Liver (tissue), 9 donors: ENCODE measurements around the gene STARD3. TPM values are rescaled to one million over a fixed set of nuclear protein-coding genes. Genes with fewer than 3 reads are reported as not detected.
A peak's percentile ranks its signal among the peaks of the same experiment; 100 is the strongest.

ENCODE experiments used
- DNase-seq: peaks from one replicate; pipeline ENCODE4 v3.0.0-alpha.2; 2017; ENCODE audit warnings: low spot score
- H3K27ac ChIP-seq, 2 donors: one replicate each; pipeline ENCODE4 v1.7.0; 2013; ENCODE audit warnings: inconsistent platforms in 2 of 2, low read length in 2 of 2, control low read depth in 1 of 2, low read depth in 1 of 2, mild to moderate bottlenecking in 1 of 2
- H3K27me3 ChIP-seq, 4 donors: one replicate each; pipeline versions ENCODE4 v1.6.1 to v1.7.0; 2013; ENCODE audit warnings: low read length in 3 of 4, inconsistent platforms in 1 of 4, mild to moderate bottlenecking in 1 of 4, moderate library complexity in 1 of 4; ENCODE audit not compliant: control insufficient read depth in 4 of 4, insufficient read depth in 4 of 4
- H3K36me3 ChIP-seq, 4 donors: one replicate each; pipeline versions ENCODE4 v1.6.1 to v1.7.0; 2013; ENCODE audit warnings: low read length in 3 of 4, mild to moderate bottlenecking in 3 of 4, low read depth in 1 of 4, moderate library complexity in 1 of 4; ENCODE audit not compliant: control insufficient read depth in 4 of 4, insufficient read depth in 3 of 4
- H3K4me1 ChIP-seq, 4 donors: one replicate each; pipeline versions ENCODE4 v1.6.1 to v1.7.0; 2013; ENCODE audit warnings: low read length in 3 of 4, mild to moderate bottlenecking in 3 of 4, moderate library complexity in 1 of 4; ENCODE audit not compliant: control insufficient read depth in 4 of 4, insufficient read depth in 4 of 4
- H3K4me3 ChIP-seq, 3 donors: one replicate each; pipeline versions ENCODE4 v1.6.1 to v1.7.0; 2013; ENCODE audit warnings: low read length in 3 of 3, control low read depth in 1 of 3, low read depth in 1 of 3, mild to moderate bottlenecking in 1 of 3
- H3K9ac ChIP-seq, 2 donors: one replicate each; pipeline ENCODE4 v1.7.0; 2013; ENCODE audit warnings: low read length in 2 of 2, mild to moderate bottlenecking in 2 of 2, moderate library complexity in 2 of 2, control low read depth in 1 of 2, low read depth in 1 of 2
- H3K9me3 ChIP-seq, 4 donors: one replicate each; pipeline versions ENCODE4 v1.6.1 to v1.7.0; 2013; ENCODE audit warnings: low read length in 3 of 4; ENCODE audit not compliant: control insufficient read depth in 4 of 4
- ATF3 ChIP-seq: IDR thresholded peaks from 2 replicates; pipeline ENCODE4 v1.6.1; 2016; ENCODE audit warnings: antibody characterized with exemption
- CTCF ChIP-seq: fragments of 150-350 bp; IDR thresholded peaks from 2 replicates; pipeline ENCODE4 v1.5.1; 2017; ENCODE audit warnings: improper control_type of control experiment, low read depth, low read length; ENCODE audit not compliant: missing input control
- FOXA1 ChIP-seq: IDR thresholded peaks from 2 replicates; pipeline ENCODE4 v1.6.1; 2016; ENCODE audit warnings: antibody characterized with exemption
- FOXA2 ChIP-seq: IDR thresholded peaks from 2 replicates; pipeline ENCODE4 v1.6.1; 2016; ENCODE audit warnings: antibody characterized with exemption
- GABPA ChIP-seq, 2 donors: IDR thresholded peaks in 1 of 2; conservative IDR thresholded peaks in 1 of 2; 2 replicates each; pipeline ENCODE4 v1.6.1; 2016; ENCODE audit warnings: antibody characterized with exemption in 2 of 2, mild to moderate bottlenecking in 1 of 2, moderate library complexity in 1 of 2
- HNF4A ChIP-seq, 2 donors: conservative IDR thresholded peaks; 2 replicates each; pipeline ENCODE4 v1.6.1; 2016; ENCODE audit warnings: antibody characterized with exemption in 2 of 2, mild to moderate bottlenecking in 2 of 2
- HNF4G ChIP-seq: IDR thresholded peaks from 2 replicates; pipeline ENCODE4 v1.6.1; 2016; ENCODE audit warnings: antibody characterized with exemption
- JUND ChIP-seq, 2 donors: IDR thresholded peaks; 2 replicates each; pipeline ENCODE4 v1.6.1; 2016; ENCODE audit warnings: antibody characterized with exemption in 2 of 2
- MAX ChIP-seq: IDR thresholded peaks from 2 replicates; pipeline ENCODE4 v1.6.1; 2016; ENCODE audit warnings: antibody characterized with exemption
- REST ChIP-seq: IDR thresholded peaks from 2 replicates; pipeline ENCODE4 v1.6.1; 2016; ENCODE audit warnings: antibody characterized with exemption, mild to moderate bottlenecking
- SP1 ChIP-seq: IDR thresholded peaks from 2 replicates; pipeline ENCODE4 v1.6.1; 2018; ENCODE audit warnings: antibody characterized with exemption, mild to moderate bottlenecking
- TAF1 ChIP-seq: conservative IDR thresholded peaks from 2 replicates; pipeline ENCODE4 v1.6.1; 2016; ENCODE audit warnings: antibody characterized with exemption, mild to moderate bottlenecking
- ZBTB33 ChIP-seq: IDR thresholded peaks from 2 replicates; pipeline ENCODE4 v1.6.1; 2016; ENCODE audit warnings: antibody characterized with exemption
- WGBS: extraction: QIAGEN DNeasy Blood & Tissue Kit; methylation state at CpG from one replicate; pipeline ENCODE4 v1.1.7; 2013; 5-methylcytosine and 5-hydroxymethylcytosine counted together
- polyA plus RNA-seq, 2 donors: library from polyadenylated mRNA; stranded (reverse) in 1 of 2; unstranded in 1 of 2; fragments of 200-250 nt in 1 of 2; fragments of >200 nt in 1 of 2; fragmentation: Nextera tagmentation in 1 of 2; extraction: Ambion mirVana in 1 of 2; gene quantifications; one replicate each; pipeline versions ENCODE4 v1.2.1 to v1.2.3, GENCODE V29; 2013 to 2015
- total RNA-seq, 2 donors: library from RNA; depleted of rRNA; stranded (reverse); fragments of >200 nt; gene quantifications; one replicate each; pipeline ENCODE4 v1.2.3, GENCODE V29; 2014
- donor health status: healthy.
- donor health status: healthy.
- donor health status: healthy.
- donor health status: healthy.
- donor health status: healthy.

The STARD3 gene
- total and polyA plus RNA-seq, 4 donors: 15.0 to 34.0 (median 23.2) TPM

- H3K4me3 ChIP-seq: peak overlapping the region in 2 of 3 donors; percentile 53 to 72
- peaks cover 2 to 19% (median 8%) of the 10 kb centered on the region in 4 donors for H3K4me1 ChIP-seq
- H3K36me3 ChIP-seq: no peaks in the 10 kb centered on the region
- 3% methylated on average over 33 of the region's 33 CpGs for WGBS
- H3K27me3 ChIP-seq: no peaks in the 10 kb centered on the region
- H3K9me3 ChIP-seq: no peaks in the 10 kb centered on the region
- no peak for DNase-seq
- TF ChIP-seq GABPA (IDR thresholded peaks at IDR 0.05 in 1 of 2, conservative IDR thresholded peaks at IDR 0.05 in 1 of 2): no peak
- no peak overlapping the region for H3K9ac ChIP-seq
- no peak overlapping the region for H3K27ac ChIP-seq
Observed at GRCh38 chr17:39618246-39618913, 18.6 kb upstream of the STARD3 start.

- Histone ChIP-seq H3K9me3 (no peaks in the 10 kb centered on the region), H3K27me3 (no peaks in the 10 kb centered on the region), H3K4me3 (no peak overlapping the region), H3K4me1 (peaks cover 2 to 20% (median 8%) of the 10 kb centered on the region in 4 donors), H3K9ac (no peak overlapping the region), H3K27ac (no peak overlapping the region), H3K36me3 (no peaks in the 10 kb centered on the region)
- DNase-seq: no peak
- TF ChIP-seq HNF4G (no peak), ZBTB33 (no peak), REST (no peak), TAF1 (no peak), SP1 (no peak), GABPA (IDR thresholded peaks at IDR 0.05 in 1 of 2, conservative IDR thresholded peaks at IDR 0.05 in 1 of 2) (no peak), FOXA1 (no peak), ATF3 (no peak), JUND (IDR thresholded peaks at IDR 0.05) (no peak), FOXA2 (no peak), CTCF (no peak), MAX (no peak), HNF4A (conservative IDR thresholded peaks at IDR 0.05) (no peak)
- WGBS: 34% methylated on average over 13 of the region's 13 CpGs
Observed at GRCh38 chr17:39618956-39619785, 17.8 kb upstream of the STARD3 start.
